ENCODE measurements around the gene C1QC.

Gene C1QC

DNA sequence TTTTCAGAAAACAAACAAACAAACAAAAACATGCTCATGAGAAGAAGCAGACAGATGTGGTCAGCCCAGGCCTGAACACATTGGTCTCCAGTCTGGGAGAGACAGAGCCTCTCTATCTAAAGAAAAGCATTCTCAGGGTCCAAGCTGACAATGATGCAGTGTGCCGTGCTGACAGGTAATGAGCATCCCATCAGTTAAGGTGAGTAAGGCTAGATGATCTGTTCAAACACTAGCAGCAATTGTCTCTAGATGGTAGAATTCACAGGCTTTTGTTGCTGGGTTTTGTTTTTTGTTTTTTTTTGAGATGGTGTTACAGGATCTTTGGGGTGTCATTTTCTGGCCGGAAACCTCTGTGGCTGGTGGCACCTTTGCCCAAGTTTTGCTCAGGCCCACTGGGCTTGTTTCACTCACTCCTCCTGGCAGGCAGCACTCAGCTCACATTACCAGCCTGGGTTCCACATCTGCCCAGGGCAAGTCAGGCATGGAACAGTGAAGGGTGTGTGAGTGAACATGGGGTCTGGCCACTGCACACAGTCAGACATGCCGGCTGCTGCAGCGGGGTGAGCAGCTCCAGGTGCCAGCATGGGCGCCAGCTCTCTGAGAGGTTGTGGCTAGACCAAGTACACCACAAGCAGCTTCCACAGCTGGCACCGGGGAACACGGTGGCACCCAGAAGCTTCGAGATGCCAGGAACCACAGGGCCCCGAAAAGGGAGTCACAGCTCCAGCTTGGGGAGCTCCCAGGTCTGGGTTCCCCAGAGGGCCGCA, 9.6 kb upstream of the C1QC start:
- Mint-ChIP-seq H3K36me3 (no peaks in the 10 kb centered on the region), H3K9me3 (no peaks in the 10 kb centered on the region), H3K27ac (no peak overlapping the region), H3K4me3 (no peak overlapping the region), H3K4me1 (peaks cover 4% of the 10 kb centered on the region)
- ATAC-seq (no peak), DNase-seq (ENCODE audit: low spot score in 2 of 2) (no peak)

DNA sequence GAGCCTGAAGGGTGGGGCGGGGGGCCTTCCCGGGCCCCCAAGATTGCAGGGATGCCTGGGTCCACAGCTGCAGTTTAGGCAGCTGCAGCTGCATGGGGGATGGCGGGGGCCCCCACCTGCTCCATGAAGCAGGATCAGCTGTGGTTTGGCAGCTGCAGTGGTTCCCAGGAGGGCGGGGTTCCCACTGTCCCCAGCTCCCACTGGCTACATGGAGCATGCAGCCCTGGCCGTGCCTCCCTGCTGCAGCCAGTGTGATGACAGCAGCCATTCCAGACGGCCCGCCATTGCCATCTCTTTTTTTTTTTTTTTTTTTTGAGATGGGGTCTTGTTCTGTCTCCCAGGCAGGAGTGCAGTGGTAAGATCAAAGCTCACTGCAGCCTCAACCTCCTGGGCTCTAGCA, 8.0 kb upstream of the C1QC start:
- Mint-ChIP-seq H3K9me3 (no peaks in the 10 kb centered on the region), H3K4me1 (peaks cover 4% of the 10 kb centered on the region), H3K27ac (no peak overlapping the region), H3K4me3 (no peak overlapping the region), H3K36me3 (no peaks in the 10 kb centered on the region)
- ATAC-seq (no peak), DNase-seq (ENCODE audit: low spot score in 2 of 2) (no peak)

DNA sequence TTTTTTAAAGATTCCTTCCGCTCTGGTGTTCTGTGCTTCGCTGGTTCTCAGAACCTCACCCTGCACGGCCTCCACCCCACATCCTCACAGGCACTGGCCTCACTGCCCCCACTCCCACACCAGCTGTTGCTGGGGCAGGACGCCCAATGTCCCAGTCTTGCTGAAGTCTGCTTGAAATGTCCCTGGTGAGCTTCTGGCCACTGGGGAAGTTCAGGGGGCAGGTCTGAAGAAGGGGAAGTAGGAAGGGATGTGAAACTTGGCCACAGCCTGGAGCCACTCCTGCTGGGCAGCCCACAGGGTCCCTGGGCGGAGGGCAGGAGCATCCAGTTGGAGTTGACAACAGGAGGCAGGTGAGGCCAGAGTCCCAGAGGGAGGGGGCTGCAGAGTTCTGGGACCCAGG, 7.1 kb upstream of the C1QC start, which contains the start of gene C1QA:
Gene C1QA, plus strand, starts transcription at position 276 of the 400 bp plus-strand sequence. CDS start 989 bp downstream, outside the sequence.
- Mint-ChIP-seq H3K4me1 (peaks cover 4% of the 10 kb centered on the region), H3K36me3 (no peaks in the 10 kb centered on the region), H3K9me3 (no peaks in the 10 kb centered on the region), H3K4me3 (no peak within 1 kb of the TSS), H3K27ac (no peak within 1 kb of the TSS)
- ATAC-seq, result no peak
- DNase-seq (ENCODE audit: low spot score in 2 of 2), result no peak

DNA sequence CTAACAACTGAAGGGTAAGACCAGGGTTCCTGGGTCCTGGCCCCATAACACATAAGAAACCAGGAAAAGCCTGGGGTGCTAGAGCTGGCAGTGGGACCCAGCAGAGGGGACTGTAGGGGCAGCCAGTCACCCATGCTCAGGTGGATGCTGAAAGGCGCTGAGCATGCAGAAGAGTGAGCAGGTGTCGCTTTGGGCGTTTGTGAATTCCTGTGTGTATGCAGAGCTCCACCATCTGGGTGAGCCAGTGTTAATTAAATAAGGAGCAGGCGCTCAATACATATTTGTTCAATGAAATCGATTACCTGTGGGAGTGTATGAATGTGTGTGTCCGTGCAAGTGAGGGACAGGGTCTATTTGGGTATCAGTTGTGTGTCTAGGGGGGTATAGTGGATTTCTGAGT, 6.5 kb upstream of the C1QC start:
- H3K27ac Mint-ChIP-seq, result no peak overlapping the region
- no peaks in the 10 kb centered on the region for H3K9me3 Mint-ChIP-seq
- peaks cover 4% of the 10 kb centered on the region for H3K4me1 Mint-ChIP-seq
- no peaks in the 10 kb centered on the region for H3K36me3 Mint-ChIP-seq
- DNase-seq (ENCODE audit: low spot score in 2 of 2) (no peak), ATAC-seq (no peak)
- H3K4me3 Mint-ChIP-seq, result no peak overlapping the region

DNA sequence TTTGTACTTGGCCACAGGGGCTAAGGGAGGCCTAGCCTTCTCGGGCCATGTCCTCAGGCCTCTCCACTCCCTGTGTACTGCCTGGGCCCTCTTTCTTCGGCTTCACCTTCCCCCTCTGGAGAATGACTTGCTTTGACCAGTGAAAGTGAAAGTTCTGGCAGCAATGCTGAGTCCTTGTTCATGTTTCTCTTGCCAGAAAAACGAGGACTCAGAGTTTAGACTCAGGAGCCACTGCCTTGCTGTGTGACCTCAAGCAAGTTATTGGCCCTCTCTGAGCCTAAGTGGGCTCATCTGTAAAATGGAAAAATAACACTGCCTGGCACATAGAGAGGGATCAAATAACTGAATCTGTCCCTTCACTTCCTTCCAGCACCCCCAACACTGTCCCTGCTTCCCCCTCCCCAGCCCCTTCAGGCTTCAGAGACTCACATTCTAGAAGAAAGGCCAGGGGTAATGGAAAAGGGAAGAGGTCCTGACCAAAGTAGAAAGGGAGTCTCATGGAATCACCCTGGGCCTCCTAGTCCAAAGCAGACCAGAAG, 5.5 kb upstream of the C1QC start:
- Mint-ChIP-seq H3K4me1 (peaks cover 4% of the 10 kb centered on the region), H3K27ac (no peak overlapping the region), H3K9me3 (no peaks in the 10 kb centered on the region), H3K4me3 (no peak overlapping the region), H3K36me3 (no peaks in the 10 kb centered on the region)
- ATAC-seq (no peak), DNase-seq (ENCODE audit: low spot score in 2 of 2) (no peak)

DNA sequence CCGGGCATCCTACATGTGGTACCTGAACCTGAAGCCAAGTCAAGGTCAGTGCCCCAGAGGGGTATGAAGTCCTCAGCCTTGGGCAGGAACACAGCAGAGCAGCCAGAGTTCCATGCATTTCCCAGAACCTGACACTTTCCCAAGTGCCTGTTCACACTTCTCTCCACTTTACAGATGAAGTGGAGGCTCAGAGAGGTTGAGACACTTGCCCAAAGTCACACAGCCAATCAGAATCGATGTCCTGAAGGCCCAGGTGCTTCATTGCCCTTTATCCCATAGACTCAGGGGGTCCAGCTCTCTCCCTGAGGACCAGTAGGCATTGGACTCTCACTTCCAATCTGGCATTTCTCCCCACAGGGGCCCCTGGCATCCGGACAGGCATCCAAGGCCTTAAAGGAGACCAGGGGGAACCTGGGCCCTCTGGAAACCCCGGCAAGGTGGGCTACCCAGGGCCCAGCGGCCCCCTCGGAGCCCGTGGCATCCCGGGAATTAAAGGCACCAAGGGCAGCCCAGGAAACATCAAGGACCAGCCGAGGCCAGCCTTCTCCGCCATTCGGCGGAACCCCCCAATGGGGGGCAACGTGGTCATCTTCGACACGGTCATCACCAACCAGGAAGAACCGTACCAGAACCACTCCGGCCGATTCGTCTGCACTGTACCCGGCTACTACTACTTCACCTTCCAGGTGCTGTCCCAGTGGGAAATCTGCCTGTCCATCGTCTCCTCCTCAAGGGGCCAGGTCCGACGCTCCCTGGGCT, 4.8 kb upstream of the C1QC start:
- no peaks in the 10 kb centered on the region for H3K9me3 Mint-ChIP-seq
- no peak overlapping the region for H3K27ac Mint-ChIP-seq
- H3K4me3 Mint-ChIP-seq, result no peak overlapping the region
- H3K36me3 Mint-ChIP-seq, result no peaks in the 10 kb centered on the region
- DNase-seq (ENCODE audit: low spot score in 2 of 2) (no peak), ATAC-seq (no peak)
- peaks cover 4% of the 10 kb centered on the region for H3K4me1 Mint-ChIP-seq

DNA sequence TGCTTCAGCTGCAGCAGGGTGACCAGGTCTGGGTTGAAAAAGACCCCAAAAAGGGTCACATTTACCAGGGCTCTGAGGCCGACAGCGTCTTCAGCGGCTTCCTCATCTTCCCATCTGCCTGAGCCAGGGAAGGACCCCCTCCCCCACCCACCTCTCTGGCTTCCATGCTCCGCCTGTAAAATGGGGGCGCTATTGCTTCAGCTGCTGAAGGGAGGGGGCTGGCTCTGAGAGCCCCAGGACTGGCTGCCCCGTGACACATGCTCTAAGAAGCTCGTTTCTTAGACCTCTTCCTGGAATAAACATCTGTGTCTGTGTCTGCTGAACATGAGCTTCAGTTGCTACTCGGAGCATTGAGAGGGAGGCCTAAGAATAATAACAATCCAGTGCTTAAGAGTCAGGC, 4.1 kb upstream of the C1QC start:
- Mint-ChIP-seq H3K4me1 (no peaks in the 10 kb centered on the region), H3K27ac (no peak overlapping the region), H3K36me3 (no peaks in the 10 kb centered on the region), H3K9me3 (no peaks in the 10 kb centered on the region), H3K4me3 (no peak overlapping the region)
- no peak for DNase-seq (ENCODE audit: low spot score in 2 of 2)
- no peak for ATAC-seq

DNA sequence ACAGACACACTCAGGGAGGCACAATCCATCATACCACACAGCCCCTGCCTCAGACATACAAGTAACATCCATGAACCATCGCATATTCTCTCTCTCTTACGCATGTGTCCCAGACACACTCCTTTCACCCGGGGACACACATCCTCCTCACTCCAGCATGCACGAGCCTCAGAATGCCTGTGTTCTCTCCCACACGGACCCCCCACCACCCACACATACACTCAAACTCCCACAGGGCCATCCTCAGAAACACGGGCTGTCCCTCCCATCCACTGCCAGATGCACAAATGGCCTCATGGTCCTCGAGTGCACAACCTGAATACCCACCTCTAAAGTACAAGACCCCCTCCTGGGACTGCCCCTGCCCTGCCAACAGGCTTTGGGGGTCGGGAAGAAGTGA, 2.2 kb upstream of the C1QC start:
- Mint-ChIP-seq H3K9me3 (no peaks in the 10 kb centered on the region), H3K4me1 (no peaks in the 10 kb centered on the region), H3K27ac (no peak overlapping the region), H3K4me3 (no peak overlapping the region), H3K36me3 (no peaks in the 10 kb centered on the region)
- no peak for ATAC-seq
- DNase-seq (ENCODE audit: low spot score in 2 of 2), result no peak

DNA sequence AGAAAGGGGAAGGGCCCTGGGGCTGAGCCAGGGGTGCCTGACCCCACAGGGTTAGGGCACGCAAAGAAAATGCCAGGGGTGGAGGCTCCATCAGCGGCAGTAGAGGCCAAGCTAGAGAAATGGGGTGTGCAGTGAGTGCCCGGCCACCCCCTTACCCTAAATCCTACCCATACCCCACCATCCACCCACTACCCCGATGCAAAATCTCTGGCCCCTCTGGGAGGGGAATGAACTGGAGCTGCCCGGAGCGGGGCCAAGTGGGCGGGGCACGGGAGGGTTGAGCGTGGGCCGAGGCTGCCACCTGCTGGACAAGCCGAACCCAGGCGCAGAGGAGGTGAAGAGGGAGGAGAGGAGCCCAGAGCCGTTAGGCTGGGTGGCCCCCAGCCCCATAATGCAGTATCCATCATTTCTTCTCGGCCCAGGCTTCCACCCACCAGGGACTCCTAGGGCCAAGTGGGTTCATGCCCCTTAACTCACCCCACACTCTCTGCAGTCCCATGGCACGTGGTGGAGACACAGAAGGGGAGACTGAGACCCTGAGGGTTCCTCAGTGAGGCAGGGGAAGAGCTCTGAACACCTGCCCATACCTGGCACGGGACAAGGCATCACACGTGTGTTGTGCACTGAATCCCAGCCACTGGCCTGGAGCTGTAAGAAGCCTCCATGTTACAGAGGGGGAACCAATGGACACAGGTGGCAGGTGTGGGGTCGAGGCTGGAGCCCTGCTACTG, 1.4 kb upstream of the C1QC start:
- no peak overlapping the region for H3K27ac Mint-ChIP-seq
- no peak overlapping the region for H3K4me3 Mint-ChIP-seq
- no peaks in the 10 kb centered on the region for H3K9me3 Mint-ChIP-seq
- ATAC-seq (peak; percentile 69), DNase-seq (ENCODE audit: low spot score in 2 of 2) (peak; percentile 63 to 84)
- no peaks in the 10 kb centered on the region for H3K36me3 Mint-ChIP-seq
- H3K4me1 Mint-ChIP-seq, result no peaks in the 10 kb centered on the region

DNA sequence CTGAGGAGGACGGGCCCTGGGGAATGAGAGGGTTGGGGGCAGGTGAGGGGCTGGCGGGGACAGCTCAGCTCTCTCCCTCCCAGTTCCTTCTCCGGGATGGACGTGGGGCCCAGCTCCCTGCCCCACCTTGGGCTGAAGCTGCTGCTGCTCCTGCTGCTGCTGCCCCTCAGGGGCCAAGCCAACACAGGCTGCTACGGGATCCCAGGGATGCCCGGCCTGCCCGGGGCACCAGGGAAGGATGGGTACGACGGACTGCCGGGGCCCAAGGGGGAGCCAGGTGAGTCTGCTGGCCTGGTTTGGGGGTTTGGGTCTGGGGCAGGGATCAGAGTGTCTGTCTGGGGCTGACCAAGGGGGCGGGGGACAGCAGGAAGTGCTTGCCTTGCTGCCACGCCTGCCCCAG, 495 bp downstream of the C1QC start:
- H3K4me1 Mint-ChIP-seq, result no peaks in the 10 kb centered on the region

DNA sequence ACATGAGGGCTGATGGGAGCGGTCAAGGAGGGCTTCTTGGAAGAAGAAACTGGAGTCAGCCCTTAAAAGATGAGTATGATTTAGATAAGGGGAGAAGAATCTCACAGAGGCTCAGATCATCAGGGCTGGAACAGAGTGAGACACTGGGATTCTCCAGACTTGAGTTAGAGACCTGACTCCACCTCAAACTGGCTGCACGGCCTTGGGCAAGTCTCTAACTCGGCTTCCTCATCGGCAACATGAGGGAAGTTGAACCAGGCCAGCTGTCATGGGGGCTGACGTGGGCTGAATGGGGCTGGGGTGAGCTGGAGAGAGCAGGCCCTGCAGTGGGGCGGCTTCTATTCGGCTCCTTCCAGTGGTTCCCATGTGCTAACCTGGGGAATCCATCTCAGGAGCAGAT, 2.5 kb downstream of the C1QC start:
- DNase-seq (ENCODE audit: low spot score in 2 of 2) (no peak), ATAC-seq (no peak)
- H3K27ac Mint-ChIP-seq, result no peak overlapping the region
- no peaks in the 10 kb centered on the region for H3K36me3 Mint-ChIP-seq
- no peak overlapping the region for H3K4me3 Mint-ChIP-seq
- no peaks in the 10 kb centered on the region for H3K4me1 Mint-ChIP-seq
- H3K9me3 Mint-ChIP-seq, result no peaks in the 10 kb centered on the region

More for the DNA sequence above, 495 bp downstream of the C1QC start:
- DNase-seq (ENCODE audit: low spot score in 2 of 2) (no peak), ATAC-seq (no peak)
- no peak overlapping the region for H3K4me3 Mint-ChIP-seq
- H3K27ac Mint-ChIP-seq, result no peak overlapping the region
- no peaks in the 10 kb centered on the region for H3K36me3 Mint-ChIP-seq
- no peaks in the 10 kb centered on the region for H3K9me3 Mint-ChIP-seq

DNA sequence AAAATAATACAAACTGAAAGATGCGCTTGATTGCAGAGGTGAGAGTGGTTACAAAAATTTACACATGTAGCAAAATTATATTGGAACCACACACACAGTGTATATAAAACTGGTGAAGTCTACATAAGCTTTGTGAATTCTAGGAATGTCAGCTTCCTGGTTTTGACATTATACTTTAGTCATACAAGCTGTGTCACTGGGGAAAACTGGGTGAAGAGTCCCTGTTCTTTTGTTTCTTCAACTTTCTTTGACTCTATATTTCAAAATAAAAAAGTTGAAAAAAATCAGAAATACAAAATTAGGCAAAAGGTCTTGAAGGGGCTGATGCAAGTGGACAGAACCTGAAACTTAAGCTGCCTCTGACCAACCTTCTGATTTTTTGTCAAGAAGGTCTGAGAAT, 3.0 kb downstream of the C1QC start:
- no peak overlapping the region for H3K27ac Mint-ChIP-seq
- H3K9me3 Mint-ChIP-seq, result no peaks in the 10 kb centered on the region
- no peaks in the 10 kb centered on the region for H3K4me1 Mint-ChIP-seq
- H3K36me3 Mint-ChIP-seq, result no peaks in the 10 kb centered on the region
- no peak overlapping the region for H3K4me3 Mint-ChIP-seq
- no peak for DNase-seq (ENCODE audit: low spot score in 2 of 2)
- ATAC-seq, result no peak

DNA sequence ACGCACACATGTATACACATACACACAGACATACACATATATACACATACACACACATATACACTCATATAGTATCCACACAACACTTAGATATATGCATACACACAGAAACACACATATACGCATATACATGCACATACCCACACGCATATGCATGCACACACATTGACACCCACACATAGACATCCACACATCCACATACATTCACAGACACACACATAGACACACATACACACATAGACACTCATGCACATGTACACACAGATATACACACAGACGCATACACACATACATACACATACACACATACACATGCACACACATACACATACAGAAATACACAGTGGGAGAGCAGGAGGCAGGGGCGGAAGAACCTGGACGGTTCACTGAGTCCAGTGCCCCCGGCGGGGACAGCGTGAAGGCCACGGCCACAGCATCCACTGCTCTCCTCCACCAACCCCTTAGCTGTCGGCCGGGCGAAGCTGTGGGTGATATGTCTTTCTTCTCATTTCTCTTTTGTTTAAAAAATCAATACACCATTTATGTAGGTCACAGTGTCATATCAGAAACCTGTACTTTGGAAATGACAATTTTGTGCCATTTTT, 6.8 kb downstream of the C1QC start:
- H3K36me3 Mint-ChIP-seq, result no peaks in the 10 kb centered on the region
- ATAC-seq (no peak), DNase-seq (ENCODE audit: low spot score in 2 of 2) (no peak)
- H3K4me3 Mint-ChIP-seq, result no peak overlapping the region
- no peaks in the 10 kb centered on the region for H3K4me1 Mint-ChIP-seq
- H3K9me3 Mint-ChIP-seq, result no peaks in the 10 kb centered on the region
- no peak overlapping the region for H3K27ac Mint-ChIP-seq

DNA sequence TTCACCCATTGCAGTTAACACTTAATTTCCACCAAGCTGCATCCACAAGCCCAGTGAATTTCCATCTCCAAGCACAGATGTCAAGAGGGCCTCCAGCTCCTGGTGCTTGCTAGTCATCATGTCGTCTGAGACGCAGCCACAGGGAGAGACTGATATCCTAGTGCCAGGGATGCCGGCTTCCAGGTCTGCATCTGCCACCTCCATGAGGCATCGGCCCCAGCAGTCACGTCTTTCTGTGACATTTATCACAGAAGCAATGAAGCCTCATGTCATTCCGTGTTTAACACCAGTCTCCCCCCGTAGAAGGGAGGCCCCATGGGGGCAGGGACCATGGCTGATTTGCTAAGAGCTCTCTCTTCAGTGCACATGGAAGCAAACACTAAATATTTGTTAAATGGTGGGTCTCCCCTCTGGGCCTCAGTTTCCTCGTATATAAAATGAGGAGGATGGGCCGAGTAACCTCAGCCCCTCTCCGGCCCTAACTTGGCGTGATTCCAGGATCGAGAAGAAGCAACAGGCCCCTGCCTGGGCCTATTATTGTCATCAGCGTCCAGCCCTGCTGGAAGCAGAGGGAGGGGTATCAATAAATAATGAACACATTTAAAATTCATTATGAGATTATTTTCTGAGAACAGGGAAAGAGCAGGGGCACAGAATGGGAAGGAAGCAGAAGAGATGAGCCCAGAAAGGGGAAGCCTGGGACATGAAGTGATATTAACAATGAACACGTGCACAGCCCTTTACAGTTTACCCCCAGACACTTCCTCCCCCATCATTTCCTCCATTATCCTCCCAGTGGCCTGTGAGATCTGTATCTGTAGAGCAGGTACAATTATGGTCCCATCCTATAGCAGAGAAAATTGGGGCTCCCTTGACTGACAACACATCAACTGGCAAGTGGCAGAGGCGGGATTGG, 8.8 kb downstream of the C1QC start:
- ATAC-seq (no peak), DNase-seq (ENCODE audit: low spot score in 2 of 2) (no peak)
- H3K27ac Mint-ChIP-seq, result no peak overlapping the region
- no peak overlapping the region for H3K4me3 Mint-ChIP-seq
- H3K4me1 Mint-ChIP-seq, result no peaks in the 10 kb centered on the region
- H3K9me3 Mint-ChIP-seq, result no peaks in the 10 kb centered on the region
- H3K36me3 Mint-ChIP-seq, result no peaks in the 10 kb centered on the region

All from stimulated activated effector memory CD8-positive, alpha-beta T cell treated with anti-CD3 and anti-CD28 coated beads, Interleukin-12 subunit alpha, Interleukin-12 subunit beta, amount 100 ng/mL, for 72 hours (primary cell).